Epithelial cell of proximal tubule (primary cell): ENCODE data around the gene UBAC2. TPM values are rescaled to one million over a fixed set of nuclear protein-coding genes. Genes with fewer than 3 reads are reported as not detected.
A peak's percentile ranks its signal among the peaks of the same experiment; 100 is the strongest.

Source experiments
- DNase-seq: peaks from one replicate; pipeline ENCODE4 v3.0.0-alpha.2; 2011; ENCODE audit warnings: low read depth
- H3K4me3 ChIP-seq: 2 replicates; pipeline ENCODE4 v1.5.1; 2011; ENCODE audit warnings: low read depth, mild to moderate bottlenecking, low read length
- total RNA-seq: library from RNA; depleted of rRNA; stranded (reverse); fragments of >200 nt; gene quantifications from 2 replicates; pipeline ENCODE4 v1.2.3, GENCODE V29; 2015
- TF ChIP-seq, protein P1 (sequence below): conservative IDR thresholded peaks from 2 replicates; pipeline ENCODE4 v1.5.1; 2012; ENCODE audit warnings: low read depth, mild to moderate bottlenecking, low read length

Gene UBAC2
- total RNA-seq, 1 donor from 2014 or later = 63.9 TPM

GRCh38 chr13:99308471-99309087 lies 107.9 kb downstream of the UBAC2 start:
- peak; percentile 72 for DNase-seq
- TF ChIP-seq, protein P1, sequence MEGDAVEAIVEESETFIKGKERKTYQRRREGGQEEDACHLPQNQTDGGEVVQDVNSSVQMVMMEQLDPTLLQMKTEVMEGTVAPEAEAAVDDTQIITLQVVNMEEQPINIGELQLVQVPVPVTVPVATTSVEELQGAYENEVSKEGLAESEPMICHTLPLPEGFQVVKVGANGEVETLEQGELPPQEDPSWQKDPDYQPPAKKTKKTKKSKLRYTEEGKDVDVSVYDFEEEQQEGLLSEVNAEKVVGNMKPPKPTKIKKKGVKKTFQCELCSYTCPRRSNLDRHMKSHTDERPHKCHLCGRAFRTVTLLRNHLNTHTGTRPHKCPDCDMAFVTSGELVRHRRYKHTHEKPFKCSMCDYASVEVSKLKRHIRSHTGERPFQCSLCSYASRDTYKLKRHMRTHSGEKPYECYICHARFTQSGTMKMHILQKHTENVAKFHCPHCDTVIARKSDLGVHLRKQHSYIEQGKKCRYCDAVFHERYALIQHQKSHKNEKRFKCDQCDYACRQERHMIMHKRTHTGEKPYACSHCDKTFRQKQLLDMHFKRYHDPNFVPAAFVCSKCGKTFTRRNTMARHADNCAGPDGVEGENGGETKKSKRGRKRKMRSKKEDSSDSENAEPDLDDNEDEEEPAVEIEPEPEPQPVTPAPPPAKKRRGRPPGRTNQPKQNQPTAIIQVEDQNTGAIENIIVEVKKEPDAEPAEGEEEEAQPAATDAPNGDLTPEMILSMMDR = no peak
- no peak overlapping the region for H3K4me3 ChIP-seq

GRCh38 chr13:99310382-99311031 lies 109.9 kb downstream of the UBAC2 start:
- H3K4me3 ChIP-seq = no peak overlapping the region
- no peak for DNase-seq
- TF ChIP-seq, protein P1 = no peak

- TF ChIP-seq, protein P1 = no peak
- H3K4me3 ChIP-seq = no peak overlapping the region
- DNase-seq = no peak
Observed at GRCh38 chr13:99311137-99311536, 110.5 kb downstream of the UBAC2 start.

- TF ChIP-seq, protein P1 = no peak
- no peak for DNase-seq
Observed at GRCh38 chr13:99311748-99312492, 111.3 kb downstream of the UBAC2 start.

GRCh38 chr13:99312493-99312883 lies 111.8 kb downstream of the UBAC2 start:
- TF ChIP-seq, protein P1 = no peak
- no peak overlapping the region for H3K4me3 ChIP-seq
- DNase-seq = peak; percentile 96

More at GRCh38 chr13:99311748-99312492, 111.3 kb downstream of the UBAC2 start:
- H3K4me3 ChIP-seq = no peak overlapping the region

- TF ChIP-seq, protein P1 = no peak
- DNase-seq = no peak
- H3K4me3 ChIP-seq = no peak overlapping the region
Observed at GRCh38 chr13:99313501-99313900, 112.8 kb downstream of the UBAC2 start.
